Right forelimb (tissue), 1 donor: ENCODE data around the gene SFT2D1.
A peak's percentile ranks its signal among the peaks of the same experiment; 100 is the strongest.
"Not testable (repeated sequence)": the region's sequence is repeated elsewhere in the genome, so short reads cannot be mapped to it uniquely, and the experiment has no call there.

Source experiments
- DNase-seq: peaks from one replicate; pipeline ENCODE4 v3.0.0-alpha.2; 2018

The SFT2D1 gene

GRCh38 chr6:166342349-166343149 lies at the start of gene SFT2D1:
Gene SFT2D1, minus strand, starts transcription at chr6:166342545. Its CDS starts 64 bp downstream, at chr6:166342481.
- peak; percentile 93 for DNase-seq

DNA sequence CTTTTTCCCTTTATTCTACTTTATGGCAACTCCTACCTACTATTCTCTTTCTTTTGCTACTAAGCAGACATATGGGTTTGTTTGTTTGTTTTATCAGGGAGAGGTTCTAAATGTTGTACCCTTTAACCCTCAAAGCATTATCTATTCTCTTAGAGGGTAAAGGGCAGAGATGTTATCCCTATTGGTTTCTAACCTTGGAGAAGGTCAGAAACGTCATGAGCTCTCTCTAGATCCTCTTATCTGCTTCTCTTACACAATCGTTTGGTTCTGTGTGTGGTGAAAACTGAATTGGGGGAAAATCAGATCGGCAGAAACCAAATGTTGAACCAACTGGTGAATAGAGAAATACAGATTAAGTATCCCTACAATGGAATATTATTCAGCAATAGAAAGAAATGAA lies 46.8 kb upstream of the SFT2D1 start:
- no peak for DNase-seq

DNA sequence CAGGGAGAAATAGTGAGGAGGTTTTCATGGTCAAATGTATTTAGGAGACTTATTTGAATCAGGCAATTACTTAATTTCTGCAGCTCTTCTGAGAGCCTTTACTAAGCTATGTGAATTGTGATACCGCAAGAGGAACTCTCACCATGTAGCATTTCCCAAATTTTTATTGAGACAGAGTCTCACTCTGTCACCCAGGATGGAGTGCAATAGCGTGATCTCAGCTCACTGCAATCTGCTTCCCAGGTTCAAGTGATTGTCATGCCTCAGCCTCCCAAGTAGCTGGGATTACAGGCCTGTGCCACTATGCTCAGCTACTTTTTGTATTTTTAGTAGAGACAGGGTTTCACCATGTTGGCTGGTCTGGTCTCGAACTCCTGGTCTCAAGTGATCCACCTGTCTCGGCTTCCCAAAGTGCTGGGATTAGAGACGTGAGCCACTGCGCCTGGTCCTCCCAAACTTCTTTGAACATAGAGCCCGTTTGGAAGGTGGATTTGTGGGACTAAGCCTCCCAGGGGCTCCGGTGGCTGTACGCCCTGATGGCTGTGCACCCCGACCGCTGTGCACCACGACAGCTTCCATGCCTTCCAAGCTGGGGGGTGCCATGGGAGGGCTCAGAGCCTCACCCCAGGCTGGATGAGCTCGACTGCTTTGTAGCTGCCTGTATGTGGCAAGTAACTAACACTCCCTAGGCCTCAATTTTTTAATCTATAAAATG lies 46.1 kb upstream of the SFT2D1 start:
- DNase-seq, result no peak

DNA sequence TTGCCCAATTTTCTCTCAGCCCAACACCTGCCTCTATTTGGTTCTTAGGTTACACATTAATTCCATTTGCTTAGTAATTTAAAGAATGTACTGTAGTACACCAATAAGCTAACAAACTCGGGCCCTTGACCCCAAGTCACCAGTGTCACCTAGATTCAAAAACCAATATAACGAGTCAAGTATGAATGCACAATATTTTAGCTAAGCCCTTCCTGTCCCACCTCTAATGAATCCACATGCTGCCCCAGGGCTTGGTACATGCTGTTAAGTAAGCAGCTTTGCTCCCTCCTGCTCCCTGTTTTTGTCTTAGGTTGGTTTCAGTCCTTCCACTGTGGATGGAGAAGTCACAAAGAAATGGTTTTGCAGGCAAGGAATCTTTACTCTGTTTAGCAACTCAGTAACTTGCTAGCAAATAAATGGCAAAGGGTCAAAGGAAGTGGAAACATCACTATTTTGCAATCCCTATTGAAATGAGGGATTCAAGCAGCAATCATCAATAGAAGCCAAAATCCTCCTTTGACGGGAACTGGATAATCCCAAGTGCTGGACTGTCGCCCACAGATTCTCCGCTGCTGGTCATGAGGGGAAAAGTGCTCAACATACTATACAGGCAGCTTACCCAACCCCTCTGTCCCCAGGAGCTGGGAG lies 45.4 kb upstream of the SFT2D1 start:
- DNase-seq, result no peak

GRCh38 chr6:166387098-166387497 lies 44.8 kb upstream of the SFT2D1 start:
- DNase-seq, result not testable (repeated sequence)

- DNase-seq, result no peak
Observed at GRCh38 chr6:166386111-166386510, 43.8 kb upstream of the SFT2D1 start.

DNA sequence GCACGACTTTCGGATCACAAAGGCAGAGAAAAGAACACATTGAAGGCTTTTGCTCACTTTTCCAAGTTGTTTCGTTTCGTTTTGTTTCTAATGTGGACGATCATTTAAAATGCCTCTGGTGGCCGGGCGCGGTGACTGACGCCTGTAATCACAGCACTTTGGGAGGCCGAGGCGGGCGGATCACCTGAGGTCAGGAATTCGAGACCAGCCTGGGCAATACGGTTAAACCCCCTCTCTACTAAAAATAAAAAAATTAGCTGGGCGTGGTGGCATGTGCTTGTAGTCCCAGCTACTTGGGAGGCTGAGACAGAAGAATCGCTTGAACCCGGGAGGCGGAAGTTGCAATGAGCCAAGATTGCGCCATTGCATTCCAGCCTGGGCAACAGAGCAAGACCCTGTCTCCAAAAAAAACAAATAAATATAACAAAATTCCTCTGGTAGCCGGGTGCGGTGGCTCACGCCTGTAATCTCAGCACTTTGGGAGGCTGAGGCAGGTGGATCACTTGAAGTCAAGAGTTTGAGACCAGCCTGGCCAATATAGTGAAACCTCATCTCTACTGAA lies 41.5 kb upstream of the SFT2D1 start:
- DNase-seq, result not testable (repeated sequence)

- peak; percentile 98 for DNase-seq
Observed at GRCh38 chr6:166382933-166383801, 40.8 kb upstream of the SFT2D1 start, which contains the start of gene MPC1. Gene MPC1, minus strand, starts transcription at chr6:166382940. Its CDS starts 64 bp downstream, at chr6:166382876.

DNA sequence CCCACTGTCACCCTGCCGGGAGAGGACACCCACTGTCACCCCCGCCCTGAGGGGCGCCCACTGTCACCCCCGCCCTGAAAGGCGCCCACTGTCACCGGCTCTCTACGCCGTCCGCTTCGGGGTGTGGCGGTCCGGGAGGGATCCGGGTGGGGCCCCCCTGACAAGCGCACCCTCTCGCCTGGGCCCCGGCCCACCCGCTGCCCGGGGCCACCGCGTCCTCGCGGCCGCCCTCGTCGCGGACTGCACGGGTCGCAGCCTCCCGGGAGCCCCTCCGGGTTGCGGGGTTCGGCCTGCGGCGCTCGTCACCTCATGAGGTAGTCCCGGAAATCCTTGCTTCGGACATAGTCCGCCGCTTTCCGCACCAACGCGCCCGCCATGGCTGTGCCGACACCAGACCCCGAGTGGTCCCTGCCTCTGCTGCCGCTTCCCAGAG lies 40.2 kb upstream of the SFT2D1 start:
- no peak for DNase-seq

- peak; percentile 51 for DNase-seq
Observed at GRCh38 chr6:166381733-166382499, 39.6 kb upstream of the SFT2D1 start.

DNA sequence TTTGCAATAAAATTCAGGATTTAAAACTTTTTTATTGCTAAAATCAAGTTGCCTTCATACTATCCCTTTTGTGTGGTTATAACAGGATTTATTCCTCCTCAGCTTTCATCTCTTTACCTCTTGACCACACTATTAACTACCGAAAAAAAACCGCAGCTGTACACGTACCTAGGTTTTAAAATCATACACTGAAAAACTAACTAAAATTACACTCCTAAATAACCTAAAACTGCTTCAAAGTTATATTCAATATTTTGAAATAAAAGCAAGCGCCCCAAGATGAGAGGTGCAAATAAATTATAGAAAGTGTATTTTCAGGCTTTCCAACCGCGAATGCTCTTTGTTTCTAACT lies 39.0 kb upstream of the SFT2D1 start:
- no peak for DNase-seq

- no peak for DNase-seq
Observed at GRCh38 chr6:166379800-166380199, 37.5 kb upstream of the SFT2D1 start.

GRCh38 chr6:166379103-166379586 lies 36.8 kb upstream of the SFT2D1 start:
- no peak for DNase-seq

GRCh38 chr6:166377721-166378120 lies 35.4 kb upstream of the SFT2D1 start:
- no peak for DNase-seq

DNA sequence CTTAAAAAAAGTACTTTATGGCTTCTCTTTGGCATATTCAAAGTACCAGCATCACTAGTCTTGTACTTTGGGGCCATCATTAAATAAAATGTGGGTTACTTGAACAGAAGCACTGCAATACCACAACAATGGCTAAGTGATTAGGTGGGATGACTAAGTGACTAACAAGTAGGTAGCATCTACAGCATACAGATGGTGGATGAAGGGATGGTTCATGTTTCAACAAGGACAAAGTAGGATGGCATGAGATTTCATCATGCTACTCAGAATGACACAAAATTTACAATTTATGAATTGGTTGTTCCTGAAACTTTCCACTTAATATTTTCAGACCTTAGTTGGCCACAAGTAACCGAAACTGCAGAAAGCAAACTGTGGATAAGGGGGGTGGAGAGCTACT lies 32.7 kb upstream of the SFT2D1 start:
- no peak for DNase-seq

GRCh38 chr6:166370489-166370888 lies 28.1 kb upstream of the SFT2D1 start:
- DNase-seq, result no peak

DNA sequence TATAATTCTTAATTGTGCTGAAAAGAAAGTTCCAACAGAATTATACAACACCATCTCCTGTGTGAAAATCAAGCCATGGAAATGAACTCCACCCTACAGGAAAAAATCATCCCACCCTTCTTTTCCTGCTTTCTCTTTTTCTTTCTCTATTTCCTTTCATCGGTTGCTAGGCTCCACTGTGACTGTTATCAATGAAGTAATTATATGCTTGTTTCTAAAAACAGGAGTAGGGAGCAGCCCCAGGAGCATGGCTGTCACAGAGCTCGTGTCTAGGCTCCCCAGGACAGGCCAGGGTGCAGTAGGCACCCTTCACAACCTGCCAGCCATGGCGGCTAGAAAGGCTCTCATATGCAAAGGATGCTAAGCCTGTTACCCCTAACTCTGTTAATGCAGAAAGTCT lies 27.4 kb upstream of the SFT2D1 start:
- no peak for DNase-seq

- DNase-seq, result no peak
Observed at GRCh38 chr6:166366921-166367320, 24.6 kb upstream of the SFT2D1 start.

- no peak for DNase-seq
Observed at GRCh38 chr6:166365806-166366205, 23.5 kb upstream of the SFT2D1 start.

- no peak for DNase-seq
Observed at GRCh38 chr6:166365221-166365620, 22.9 kb upstream of the SFT2D1 start.

- no peak for DNase-seq
Observed at GRCh38 chr6:166364456-166364855, 22.1 kb upstream of the SFT2D1 start.
